HuH-7 (cell line): ENCODE data around the gene SEPTIN5.
"Not testable (repeated sequence)": the region's sequence is repeated elsewhere in the genome, so short reads cannot be mapped to it uniquely, and the experiment has no call there.

Experiments used
- DNase-seq: peaks from one replicate; pipeline ENCODE4 v3.0.0; 2011; ENCODE audit warnings: low spot score

Gene SEPTIN5

GRCh38 chr22:19680911-19681862 is 33.1 kb upstream of the SEPTIN5 start:
- no peak for DNase-seq

GRCh38 chr22:19681863-19682245 is 32.4 kb upstream of the SEPTIN5 start:
- no peak for DNase-seq

GRCh38 chr22:19686946-19687345 is 27.4 kb upstream of the SEPTIN5 start:
- DNase-seq: no peak

GRCh38 chr22:19687561-19688300 is 26.6 kb upstream of the SEPTIN5 start:
- no peak for DNase-seq

GRCh38 chr22:19688301-19689290 is 25.7 kb upstream of the SEPTIN5 start:
- no peak for DNase-seq

GRCh38 chr22:19689408-19689807 is 24.9 kb upstream of the SEPTIN5 start:
- no peak for DNase-seq

- no peak for DNase-seq
These were observed 23.1 kb upstream of the SEPTIN5 start for GRCh38 chr22:19691007-19691720.

GRCh38 chr22:19691721-19692341 is 22.5 kb upstream of the SEPTIN5 start:
- no peak for DNase-seq

GRCh38 chr22:19693581-19693980 is 20.7 kb upstream of the SEPTIN5 start:
- no peak for DNase-seq

GRCh38 chr22:19693981-19694670 is 20.2 kb upstream of the SEPTIN5 start:
- no peak for DNase-seq

- DNase-seq: no peak
These were observed 19.6 kb upstream of the SEPTIN5 start for GRCh38 chr22:19694696-19695095.

GRCh38 chr22:19696504-19697276 is 17.6 kb upstream of the SEPTIN5 start:
- DNase-seq: no peak

GRCh38 chr22:19697871-19698270 is 16.4 kb upstream of the SEPTIN5 start:
- not testable (repeated sequence) for DNase-seq

- no peak for DNase-seq
These were observed 13.4 kb upstream of the SEPTIN5 start for GRCh38 chr22:19700790-19701419.

- no peak for DNase-seq
These were observed 12.7 kb upstream of the SEPTIN5 start for GRCh38 chr22:19701420-19702145.

- no peak for DNase-seq
These were observed 10.4 kb upstream of the SEPTIN5 start for GRCh38 chr22:19703869-19704268.

- no peak for DNase-seq
These were observed 9.8 kb upstream of the SEPTIN5 start for GRCh38 chr22:19704355-19705015.
